SK-N-DZ (cell line): ENCODE measurements around the gene AQP9.

Experiments
- DNase-seq: peaks from one replicate; pipeline ENCODE4 v3.0.0-alpha.2; 2015; ENCODE audit warnings: low spot score

The AQP9 gene

DNA sequence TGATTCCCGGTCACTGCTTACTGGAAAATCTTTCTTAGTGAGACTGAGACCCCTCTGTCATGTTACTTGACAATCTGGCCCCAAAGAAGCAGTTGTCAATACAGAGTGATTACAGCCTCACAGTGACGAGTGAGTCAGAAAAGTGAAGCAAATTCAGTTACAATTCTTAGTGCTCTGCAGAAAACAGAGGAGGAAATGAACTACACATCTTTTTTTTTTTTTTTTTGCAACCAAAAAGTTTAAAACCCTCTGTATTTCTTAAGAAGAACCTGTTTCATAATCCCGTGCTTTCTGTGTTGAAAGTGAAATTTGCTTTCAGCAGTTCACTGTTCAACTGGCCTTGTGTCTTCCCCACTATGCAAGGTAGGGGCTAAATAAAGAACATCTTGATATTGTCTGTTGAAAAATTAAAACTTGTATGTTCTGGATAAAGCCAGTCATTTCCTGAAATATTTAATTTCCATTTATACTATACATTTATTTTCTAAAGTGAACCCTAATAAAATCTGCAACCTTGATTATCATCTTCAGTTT is 1.9 kb downstream of the AQP9 start:
- DNase-seq = no peak

- DNase-seq = no peak
Measured at GRCh38 chr15:58141894-58142293, 3.7 kb downstream of the AQP9 start.

GRCh38 chr15:58142827-58143461 is 4.8 kb downstream of the AQP9 start:
- no peak for DNase-seq

DNA sequence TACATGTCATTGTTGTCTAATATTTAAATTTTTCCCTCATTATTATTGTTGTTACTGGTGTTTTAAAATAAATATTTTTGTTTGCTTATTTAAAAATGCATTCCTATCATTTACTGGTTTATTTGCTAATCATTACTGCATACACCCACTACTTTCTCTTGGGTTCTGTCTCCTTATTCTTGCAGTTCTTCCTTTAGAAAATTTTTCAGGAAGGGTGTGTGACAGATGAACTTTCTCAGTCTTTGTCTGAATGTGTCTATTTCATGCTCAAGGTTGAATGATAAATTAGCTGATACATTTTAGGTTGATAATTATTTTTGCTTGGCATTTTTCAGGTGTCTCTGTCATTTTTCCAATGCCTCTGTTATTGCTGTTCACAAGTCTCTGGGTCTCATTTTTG is 7.4 kb downstream of the AQP9 start:
- no peak for DNase-seq

DNA sequence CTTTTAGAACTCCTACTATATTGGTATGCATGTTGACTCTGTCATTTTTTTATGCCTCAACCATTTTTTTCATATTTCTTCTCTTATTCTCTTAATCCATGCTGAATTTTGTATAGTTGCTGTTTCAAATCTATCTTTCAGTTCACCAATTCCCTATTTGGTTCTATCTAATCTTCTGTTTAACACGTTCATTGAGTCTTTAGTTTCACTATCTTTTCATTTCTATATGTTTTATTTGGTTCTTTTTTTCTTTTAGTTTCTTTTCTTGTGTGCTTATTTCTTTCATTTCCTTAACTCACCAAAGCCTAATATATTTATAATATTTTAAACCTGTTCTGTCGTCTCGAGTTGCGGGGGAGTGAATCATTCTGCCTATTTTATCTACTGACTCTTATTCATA is 8.0 kb downstream of the AQP9 start:
- no peak for DNase-seq

DNA sequence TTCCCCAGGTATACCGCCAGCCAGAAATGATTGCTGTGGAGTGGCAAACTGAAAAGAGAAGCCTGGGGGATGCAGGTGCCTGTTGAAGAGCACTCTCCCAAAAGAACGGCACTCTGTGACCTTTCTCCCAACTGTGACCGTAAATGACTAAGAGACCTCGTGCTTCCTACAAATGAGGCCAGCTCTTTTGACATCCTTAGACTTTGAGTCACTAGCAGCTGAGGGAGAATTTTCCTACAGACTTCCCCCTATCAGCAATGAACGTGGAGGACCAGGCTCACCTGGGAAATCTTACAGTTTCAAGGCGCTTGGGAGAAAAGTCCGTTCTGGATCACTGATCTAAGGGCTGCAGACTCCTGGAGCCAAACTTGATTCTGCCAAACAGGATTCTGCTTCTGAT is 8.6 kb downstream of the AQP9 start:
- DNase-seq = no peak

- no peak for DNase-seq
Measured at GRCh38 chr15:58147171-58147611, 9.0 kb downstream of the AQP9 start.

DNA sequence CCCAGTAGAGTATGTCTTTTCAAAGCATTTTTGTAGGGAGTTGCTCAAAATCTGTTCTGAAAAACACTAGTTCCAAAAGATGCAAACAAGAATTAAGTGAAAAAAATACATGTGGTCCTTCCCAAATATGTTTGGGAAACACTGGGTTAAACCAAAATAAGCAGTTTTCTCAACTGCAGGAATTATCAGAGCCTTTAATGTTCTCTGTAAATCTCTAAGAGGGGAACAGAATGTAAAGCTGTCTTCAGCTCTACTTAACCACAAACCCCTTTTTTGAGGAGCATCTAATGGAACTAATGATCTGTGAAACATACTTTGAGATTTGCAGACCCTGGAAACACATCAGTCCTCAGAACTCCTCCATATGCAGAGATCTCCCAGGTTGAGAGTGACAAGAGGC is 9.9 kb downstream of the AQP9 start:
- DNase-seq = no peak

- DNase-seq = no peak
Measured at GRCh38 chr15:58148633-58149445, 10.7 kb downstream of the AQP9 start.

GRCh38 chr15:58154769-58155168 is 16.6 kb downstream of the AQP9 start:
- DNase-seq = no peak

DNA sequence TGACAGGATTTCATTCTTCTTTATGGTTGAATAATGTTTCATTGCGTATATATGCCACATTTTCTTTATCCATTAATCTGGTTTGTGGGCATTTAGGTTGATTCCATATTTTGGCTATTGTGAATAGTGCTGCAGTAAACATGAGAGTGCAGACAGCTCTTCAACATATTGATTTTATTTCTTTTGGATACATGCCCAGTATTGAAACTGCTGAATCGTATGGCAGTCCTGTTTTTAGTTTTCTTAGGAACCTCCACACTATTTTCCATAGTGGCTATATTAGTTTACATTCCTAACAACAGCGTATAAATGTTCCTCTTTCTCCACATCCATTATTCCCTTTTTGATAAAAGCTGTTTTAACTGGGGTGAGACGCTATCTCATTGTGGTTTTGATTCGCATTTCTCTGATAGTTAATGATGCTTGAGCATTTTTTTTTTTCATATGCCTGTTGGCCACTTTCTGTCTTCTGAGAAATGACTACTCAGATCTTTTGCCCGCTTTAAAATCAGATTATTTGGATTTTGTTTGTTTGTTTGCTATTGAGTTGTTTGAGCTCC is 21.7 kb downstream of the AQP9 start:
- DNase-seq = no peak

GRCh38 chr15:58161436-58161930 is 23.3 kb downstream of the AQP9 start:
- DNase-seq = no peak

GRCh38 chr15:58163985-58164384 is 25.8 kb downstream of the AQP9 start:
- peak; percentile 11 for DNase-seq

- DNase-seq = no peak
Measured at GRCh38 chr15:58164926-58165325, 26.7 kb downstream of the AQP9 start.

- no peak for DNase-seq
Measured at GRCh38 chr15:58165661-58166060, 27.5 kb downstream of the AQP9 start.

- DNase-seq = peak; percentile 56
Measured at GRCh38 chr15:58167095-58167691, 29.0 kb downstream of the AQP9 start.

GRCh38 chr15:58169934-58170333 is 31.8 kb downstream of the AQP9 start:
- DNase-seq = no peak

- DNase-seq = no peak
Measured at GRCh38 chr15:58171476-58172061, 33.4 kb downstream of the AQP9 start.

GRCh38 chr15:58174709-58175108 is 36.5 kb downstream of the AQP9 start:
- no peak for DNase-seq

DNA sequence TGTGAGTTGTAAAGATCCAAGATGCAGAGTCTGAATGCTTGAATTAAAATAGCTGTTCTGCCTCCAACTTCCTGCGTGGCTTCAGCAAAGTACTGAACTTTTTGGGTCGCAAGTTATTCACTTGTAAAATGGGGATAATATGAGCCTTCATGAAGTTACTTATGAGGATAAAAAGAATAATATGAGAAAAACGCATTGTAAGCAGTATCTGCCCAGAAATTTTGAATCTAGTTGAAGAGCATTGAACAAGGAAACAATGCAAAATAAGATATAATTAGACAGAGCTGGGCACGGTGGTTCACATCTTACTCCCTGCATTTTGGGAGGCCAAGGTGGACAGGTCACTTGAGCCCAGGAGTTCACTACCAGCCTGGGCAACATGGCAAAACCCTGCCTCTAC is 37.8 kb downstream of the AQP9 start:
- DNase-seq = no peak

DNA sequence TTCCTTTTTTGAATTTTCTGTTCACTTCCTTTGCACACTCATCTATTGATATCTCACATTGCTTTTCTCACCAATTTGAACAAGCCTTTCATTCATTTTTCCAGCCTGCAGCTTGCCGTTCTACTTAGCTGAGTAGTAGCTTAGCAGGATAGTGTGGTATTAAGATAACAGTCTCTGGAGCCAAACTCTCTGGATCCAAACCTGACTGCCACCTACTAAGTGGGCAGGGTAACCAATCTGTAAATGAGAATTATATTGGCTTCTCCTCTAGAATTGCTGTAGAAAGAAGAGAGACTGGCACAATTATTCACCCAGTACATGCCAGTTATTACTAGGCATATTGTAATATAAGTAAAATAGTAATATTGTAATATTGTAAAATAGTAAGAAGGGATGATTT is 40.5 kb downstream of the AQP9 start:
- no peak for DNase-seq

DNA sequence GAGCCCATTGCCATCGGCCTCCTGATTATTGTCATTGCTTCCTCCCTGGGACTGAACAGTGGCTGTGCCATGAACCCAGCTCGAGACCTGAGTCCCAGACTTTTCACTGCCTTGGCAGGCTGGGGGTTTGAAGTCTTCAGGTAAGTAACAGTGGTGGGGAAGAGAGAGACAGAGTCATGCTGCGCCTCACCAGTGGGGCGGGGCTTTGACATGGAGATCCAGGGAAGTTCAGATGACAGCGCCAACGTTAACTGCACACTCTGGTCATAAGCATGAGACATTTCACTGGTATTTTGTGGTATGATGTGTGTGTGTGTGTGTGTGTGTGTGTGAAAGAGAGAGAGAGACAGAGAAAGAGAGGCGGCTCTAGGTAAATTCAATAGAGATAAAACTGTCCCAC is 41.0 kb downstream of the AQP9 start:
- no peak for DNase-seq
